Loucy (cell line): ENCODE measurements around the gene RPP25L.

Experiments
- EZH2phosphoT487 ChIP-seq: fragments of 200-600 bp; IDR thresholded peaks from 2 replicates; pipeline ENCODE4 v1.6.1; 2018; ENCODE audit warnings: antibody characterized with exemption, mild to moderate bottlenecking, moderate library complexity, borderline replicate concordance
- TF ChIP-seq, protein P1 (sequence below): fragments of 200-600 bp; sonication (generic); conservative IDR thresholded peaks from 2 replicates; pipeline ENCODE4 v1.5.1; 2014; ENCODE audit warnings: mild to moderate bottlenecking, antibody characterized with exemption, low read length

- TF ChIP-seq, protein P1, sequence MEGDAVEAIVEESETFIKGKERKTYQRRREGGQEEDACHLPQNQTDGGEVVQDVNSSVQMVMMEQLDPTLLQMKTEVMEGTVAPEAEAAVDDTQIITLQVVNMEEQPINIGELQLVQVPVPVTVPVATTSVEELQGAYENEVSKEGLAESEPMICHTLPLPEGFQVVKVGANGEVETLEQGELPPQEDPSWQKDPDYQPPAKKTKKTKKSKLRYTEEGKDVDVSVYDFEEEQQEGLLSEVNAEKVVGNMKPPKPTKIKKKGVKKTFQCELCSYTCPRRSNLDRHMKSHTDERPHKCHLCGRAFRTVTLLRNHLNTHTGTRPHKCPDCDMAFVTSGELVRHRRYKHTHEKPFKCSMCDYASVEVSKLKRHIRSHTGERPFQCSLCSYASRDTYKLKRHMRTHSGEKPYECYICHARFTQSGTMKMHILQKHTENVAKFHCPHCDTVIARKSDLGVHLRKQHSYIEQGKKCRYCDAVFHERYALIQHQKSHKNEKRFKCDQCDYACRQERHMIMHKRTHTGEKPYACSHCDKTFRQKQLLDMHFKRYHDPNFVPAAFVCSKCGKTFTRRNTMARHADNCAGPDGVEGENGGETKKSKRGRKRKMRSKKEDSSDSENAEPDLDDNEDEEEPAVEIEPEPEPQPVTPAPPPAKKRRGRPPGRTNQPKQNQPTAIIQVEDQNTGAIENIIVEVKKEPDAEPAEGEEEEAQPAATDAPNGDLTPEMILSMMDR, result no peak
- TF ChIP-seq EZH2phosphoT487, result no peak
These were observed 3.2 kb upstream of the RPP25L start for GRCh38 chr9:34615132-34615531.
